GM23338 (cell line): Measurements from ENCODE around the gene SLC25A22. TPM values are rescaled to one million over a fixed set of nuclear protein-coding genes. Genes with fewer than 3 reads are reported as not detected.

Experiments
- ATAC-seq: fragments of 200-7000 bp; cut with Tn5 transposase; 3 replicates; pipeline ENCODE4 v1.9.1; 2020
- DNase-seq: peaks from one replicate; pipeline ENCODE4 v3.0.0-alpha.2; 2015; ENCODE audit warnings: low spot score
- H2AFZ ChIP-seq: fragments of 200-600 bp; sonication (generic); 2 replicates; pipeline ENCODE4 v1.8.0; 2016; ENCODE audit warnings: antibody characterized with exemption, mild to moderate bottlenecking, moderate library complexity
- H3F3A ChIP-seq: fragments of 200-600 bp; sonication (generic); replicated peaks from 2 replicates; pipeline ENCODE4 v1.8.0; 2017; ENCODE audit warnings: antibody characterized with exemption, mixed run types, low read depth
- H3K27ac ChIP-seq: fragments of 200-600 bp; sonication (generic); 2 replicates; pipeline ENCODE4 v1.6.1; 2016; ENCODE audit warnings: low read depth
- H3K27me3 ChIP-seq: fragments of 200-600 bp; sonication (generic); 2 replicates; pipeline ENCODE4 v1.8.0; 2016; ENCODE audit warnings: mild to moderate bottlenecking, mixed run types, moderate library complexity; ENCODE audit not compliant: insufficient read depth
- H3K36me3 ChIP-seq: fragments of 200-600 bp; sonication (generic); 2 replicates; pipeline ENCODE4 v1.8.0; 2016; ENCODE audit warnings: mild to moderate bottlenecking; ENCODE audit not compliant: insufficient read depth
- H3K4me1 ChIP-seq: fragments of 200-600 bp; sonication (generic); 2 replicates; pipeline ENCODE4 v1.8.0; 2016; ENCODE audit warnings: mild to moderate bottlenecking, moderate library complexity; ENCODE audit not compliant: insufficient read depth
- H3K4me2 ChIP-seq: fragments of 200-600 bp; sonication (generic); 2 replicates; pipeline ENCODE4 v1.7.1; 2017; ENCODE audit warnings: mixed run types
- H3K4me3 ChIP-seq: fragments of 200-600 bp; sonication (generic); 2 replicates; pipeline ENCODE4 v1.6.1; 2016; ENCODE audit warnings: mixed run types
- H3K79me2 ChIP-seq: fragments of 200-600 bp; sonication (generic); replicated peaks from 2 replicates; pipeline ENCODE4 v1.8.0; 2017; ENCODE audit warnings: mild to moderate bottlenecking; ENCODE audit not compliant: insufficient read depth
- H3K9me2 ChIP-seq: fragments of 200-600 bp; sonication (generic); 2 replicates; pipeline ENCODE4 v1.8.0; 2017; ENCODE audit not compliant: insufficient read depth
- H4K20me1 ChIP-seq: fragments of 200-600 bp; sonication (generic); replicated peaks from 2 replicates; pipeline ENCODE4 v1.8.0; 2017; ENCODE audit warnings: mild to moderate bottlenecking; ENCODE audit not compliant: insufficient read depth
- H3K27ac Mint-ChIP-seq: 2 replicates; pipeline ENCODE4 v1.8.0; 2020; ENCODE audit warnings: inconsistent platforms, mild to moderate bottlenecking, moderate library complexity, mixed read lengths
- H3K27me3 Mint-ChIP-seq: 3 replicates; pipeline ENCODE4 v1.8.0; 2022; ENCODE audit warnings: low read depth, mild to moderate bottlenecking, moderate library complexity, mixed read lengths, inconsistent platforms; ENCODE audit not compliant: insufficient read depth, poor library complexity
- H3K36me3 Mint-ChIP-seq: 3 replicates; pipeline ENCODE4 v1.8.0; 2021; ENCODE audit warnings: low read depth, mild to moderate bottlenecking, inconsistent platforms, moderate library complexity, mixed read lengths
- H3K4me1 Mint-ChIP-seq: 3 replicates; pipeline ENCODE4 v1.8.0; 2020; ENCODE audit warnings: mild to moderate bottlenecking, inconsistent platforms, mixed read lengths
- H3K4me3 Mint-ChIP-seq: 3 replicates; pipeline ENCODE4 v1.8.0; 2021; ENCODE audit warnings: moderate library complexity, mild to moderate bottlenecking, inconsistent platforms, mixed read lengths
- H3K9me3 Mint-ChIP-seq: 3 replicates; pipeline ENCODE4 v1.8.0; 2020; ENCODE audit warnings: moderate library complexity, mild to moderate bottlenecking, inconsistent platforms, mixed read lengths
- CTCF ChIP-seq, 2 experiments: fragments of 200-600 bp in 1 of 2; sonication (generic) in 1 of 2; conservative IDR thresholded peaks; 2 replicates each; pipeline versions ENCODE4 v1.5.1 to v1.6.1; 2016 to 2017; ENCODE audit warnings: antibody characterized with exemption in 2 of 2, low read depth in 2 of 2, mild to moderate bottlenecking in 2 of 2, moderate library complexity in 1 of 2
- EZH2phosphoT487 ChIP-seq: fragments of 200-600 bp; sonication (generic); IDR thresholded peaks from one replicate; pipeline ENCODE4 v1.8.1; 2018; ENCODE audit warnings: antibody characterized with exemption; ENCODE audit not compliant: unreplicated experiment
- JUNB ChIP-seq: IDR thresholded peaks from one replicate; pipeline ENCODE4 v1.6.1; 2016; ENCODE audit warnings: antibody characterized with exemption; ENCODE audit not compliant: unreplicated experiment
- POLR2AphosphoS5 ChIP-seq: IDR thresholded peaks from 2 replicates; pipeline ENCODE4 v1.6.1; 2016; ENCODE audit warnings: antibody characterized with exemption, low read depth
- ZNF331 ChIP-seq: fragments of 250-450 bp; sonication (Bioruptor Pico); IDR thresholded peaks from 2 replicates; pipeline ENCODE4 v1.5.0; 2020; ENCODE audit warnings: low read depth, mild to moderate bottlenecking, moderate library complexity
- ZNF462 ChIP-seq: fragments of 250-450 bp; sonication (Bioruptor Pico); IDR thresholded peaks from 2 replicates; pipeline ENCODE4 v1.5.0; 2020; ENCODE audit warnings: mild to moderate bottlenecking, moderate library complexity
- polyA plus RNA-seq: library from polyadenylated mRNA; unstranded; fragments of >200 nt; fragmentation: Nextera tagmentation; extraction: Ambion mirVana; gene quantifications from 2 replicates; pipeline ENCODE4 v1.2.1, GENCODE V29; 2016
- total RNA-seq: library from RNA; depleted of rRNA; stranded (reverse); fragments of >200 nt; shearing (Covaris generic); gene quantifications from 2 replicates; pipeline ENCODE4 v1.2.3, GENCODE V29; 2014

Gene SLC25A22
- total and polyA plus RNA-seq, 2 experiments from 2014 or later, result 21.0 to 46.4 TPM

GRCh38 chr11:762421-763072 is 35.5 kb downstream of the SLC25A22 start:
- H3K27me3 ChIP-seq, result no peaks in the 10 kb centered on the region
- Mint-ChIP-seq H3K27me3 (peaks cover 32% of the 10 kb centered on the region), H3K9me3 (no peaks in the 10 kb centered on the region), H3K27ac (peak overlapping the region; percentile 62; the same call in 1 of the 2 replicates), H3K4me3 (no peak overlapping the region), H3K36me3 (peaks cover 90% of the 10 kb centered on the region), H3K4me1 (peaks cover 10% of the 10 kb centered on the region)
- H4K20me1 ChIP-seq, result peaks cover 9% of the 10 kb centered on the region
- H3K4me3 ChIP-seq, result no peak overlapping the region
- H3K9me2 ChIP-seq, result no peaks in the 10 kb centered on the region
- DNase-seq, result peak; percentile 59
- H3K79me2 ChIP-seq, result peaks cover 9% of the 10 kb centered on the region
- TF ChIP-seq CTCF (conservative IDR thresholded peaks at IDR 0.05; ENCODE audit: low read depth in 2 of 2), result peak; percentile 25 to 54
- TF ChIP-seq EZH2phosphoT487, result no peak
- TF ChIP-seq POLR2AphosphoS5, result peak; percentile 21; the same call in 1 of the 2 replicates
- TF ChIP-seq JUNB, result no peak
- no peak for TF ChIP-seq ZNF331 (CRISPR knock-in tag)
- no peak for TF ChIP-seq ZNF462 (CRISPR knock-in tag)
- H3K36me3 ChIP-seq, result peaks cover 57% of the 10 kb centered on the region
- peak; percentile 34 for ATAC-seq
- no peak overlapping the region for H2AFZ ChIP-seq
- H3K27ac ChIP-seq, result peak overlapping the region; percentile 80; the same call in 1 of the 2 replicates
- peaks cover 8% of the 10 kb centered on the region for H3K4me1 ChIP-seq
- peak overlapping the region; percentile 26; the same call in 1 of the 2 replicates for H3K4me2 ChIP-seq
- peaks cover 69% of the 10 kb centered on the region for H3F3A ChIP-seq
